Measurements from ENCODE around the gene NR4A2. TPM values are rescaled to one million over a fixed set of nuclear protein-coding genes. Genes with fewer than 3 reads are reported as not detected.

Gene NR4A2
- total and polyA plus RNA-seq, 2 experiments from 2014 or later, result 0.86 to 2.9 TPM

DNA sequence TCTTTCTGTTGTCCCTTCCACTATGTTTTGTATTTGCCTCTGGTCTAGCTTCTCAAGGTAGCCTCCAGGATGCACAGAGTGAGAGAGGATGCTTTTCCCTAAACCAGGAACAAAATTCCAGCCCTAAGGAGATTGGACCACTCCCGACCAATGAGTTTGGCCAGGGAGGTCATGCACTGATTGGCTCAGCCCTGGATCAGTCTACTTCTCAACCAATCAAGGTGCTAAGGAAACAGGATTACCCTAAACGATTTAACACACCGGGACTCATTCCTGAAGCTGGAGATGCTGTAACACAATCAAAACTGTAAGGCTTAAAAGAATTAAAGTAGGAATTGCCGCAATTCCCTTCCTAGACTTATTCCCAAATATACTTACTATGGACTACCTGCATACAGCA is 34.2 kb upstream of the NR4A2 start:
- WGBS, 2 experiments (ENCODE audit: low coverage in 1 of 2, low lambda C conversion rate in 2 of 2, missing lambda C conversion rate in 2 of 2), result 84 to 89% methylated on average over 4 of the region's 4 CpGs
- no peak for TF ChIP-seq EZH2phosphoT487 (IDR thresholded peaks at IDR 0.05; ENCODE audit: insufficient read depth, low read depth)
- no peak for TF ChIP-seq EZH2 (IDR thresholded peaks at IDR 0.05; ENCODE audit: insufficient read depth, poor library complexity, severe bottlenecking)
- DNase-seq, result no peak

GRCh38 chr2:156363141-156363540 is 30.6 kb upstream of the NR4A2 start:
- no peak overlapping the region for H3K9ac ChIP-seq
- no peaks in the 10 kb centered on the region for H3K27me3 ChIP-seq (replicated peaks; ENCODE audit: insufficient read depth)
- peaks cover 2% of the 10 kb centered on the region; the same call in 1 of the 2 replicates for H3F3A ChIP-seq (ENCODE audit: insufficient read depth)
- 0 out of 2 replicates have a peak, but pooled peaks cover 2% of the 10 kb centered on the region for H3K9me2 ChIP-seq (ENCODE audit: insufficient read depth)
- DNase-seq, result no peak
- no peaks in the 10 kb centered on the region for H3K36me3 ChIP-seq (ENCODE audit: low read depth)
- H3K79me2 ChIP-seq (ENCODE audit: insufficient read depth), result no peaks in the 10 kb centered on the region
- in situ Hi-C loops (cut with MboI), result no loop called here
- no peaks in the 10 kb centered on the region for H4K20me1 ChIP-seq (ENCODE audit: insufficient read depth)
- no peak overlapping the region for H3K4me2 ChIP-seq (ENCODE audit: unreplicated experiment)
- H3K4me1 ChIP-seq (ENCODE audit: insufficient read depth), result no peaks in the 10 kb centered on the region
- H3K27ac ChIP-seq, result no peak overlapping the region
- no peak overlapping the region for H3K4me3 ChIP-seq
- H3K9me3 ChIP-seq (ENCODE audit: low read depth), result no peaks in the 10 kb centered on the region
- H2AFZ ChIP-seq, result no peak overlapping the region
- no peak for TF ChIP-seq EZH2 (IDR thresholded peaks at IDR 0.05; ENCODE audit: insufficient read depth, poor library complexity, severe bottlenecking)
- no peak for TF ChIP-seq EZH2phosphoT487 (IDR thresholded peaks at IDR 0.05; ENCODE audit: insufficient read depth, low read depth)

More for the DNA sequence above, 34.2 kb upstream of the NR4A2 start:
- Histone ChIP-seq H4K20me1 (ENCODE audit: insufficient read depth) (no peaks in the 10 kb centered on the region), H3K9me3 (ENCODE audit: low read depth) (no peaks in the 10 kb centered on the region), H3K9me2 (ENCODE audit: insufficient read depth) (no peaks in the 10 kb centered on the region), H3K27me3 (replicated peaks; ENCODE audit: insufficient read depth) (no peaks in the 10 kb centered on the region), H3K36me3 (ENCODE audit: low read depth) (no peaks in the 10 kb centered on the region), H3F3A (ENCODE audit: insufficient read depth) (no peaks in the 10 kb centered on the region), H3K9ac (no peak overlapping the region), H3K4me1 (ENCODE audit: insufficient read depth) (no peaks in the 10 kb centered on the region), H3K27ac (no peak overlapping the region), H3K4me2 (ENCODE audit: unreplicated experiment) (no peak overlapping the region), H2AFZ (no peak overlapping the region), H3K4me3 (no peak overlapping the region), H3K79me2 (ENCODE audit: insufficient read depth) (no peaks in the 10 kb centered on the region)
- in situ Hi-C loops (cut with MboI), result no loop called here

DNA sequence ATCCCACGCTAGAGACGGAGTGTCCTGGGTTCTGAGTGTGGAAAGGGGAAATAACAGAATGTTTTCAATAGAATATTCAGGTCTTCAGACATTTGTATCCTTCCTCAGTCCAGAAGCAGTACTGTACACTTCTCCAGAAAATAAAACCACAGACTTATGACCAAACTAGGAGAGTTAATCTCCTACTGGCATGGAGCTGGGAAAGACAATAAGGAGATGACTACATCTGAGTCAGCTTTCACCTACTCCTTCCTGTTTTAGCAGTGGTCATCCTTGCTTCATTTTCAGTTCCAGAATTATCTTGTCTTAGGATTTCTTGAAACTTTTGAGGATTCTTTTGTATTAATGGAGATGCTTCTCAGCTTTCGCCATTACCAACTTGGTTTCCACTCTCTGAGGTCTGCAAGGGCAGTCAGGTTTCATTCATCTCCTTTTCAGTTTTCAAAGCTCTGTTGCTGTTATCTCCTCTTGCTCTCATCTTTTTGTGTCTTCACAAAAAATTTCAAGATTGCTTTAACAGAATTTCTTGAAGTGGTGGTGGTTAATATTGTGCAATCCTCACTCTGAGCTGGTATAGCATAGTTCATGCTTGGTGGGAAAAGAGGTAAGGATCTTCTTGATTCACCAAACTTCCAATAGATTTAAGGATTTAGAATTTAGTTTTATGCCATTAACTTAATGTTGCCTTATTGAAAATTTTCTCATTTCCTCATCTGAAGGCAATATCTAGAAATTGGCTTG is 23.7 kb upstream of the NR4A2 start:
- 82 to 87% methylated on average over 3 of the region's 3 CpGs for WGBS, 2 experiments (ENCODE audit: low coverage in 1 of 2, low lambda C conversion rate in 2 of 2, missing lambda C conversion rate in 2 of 2)

DNA sequence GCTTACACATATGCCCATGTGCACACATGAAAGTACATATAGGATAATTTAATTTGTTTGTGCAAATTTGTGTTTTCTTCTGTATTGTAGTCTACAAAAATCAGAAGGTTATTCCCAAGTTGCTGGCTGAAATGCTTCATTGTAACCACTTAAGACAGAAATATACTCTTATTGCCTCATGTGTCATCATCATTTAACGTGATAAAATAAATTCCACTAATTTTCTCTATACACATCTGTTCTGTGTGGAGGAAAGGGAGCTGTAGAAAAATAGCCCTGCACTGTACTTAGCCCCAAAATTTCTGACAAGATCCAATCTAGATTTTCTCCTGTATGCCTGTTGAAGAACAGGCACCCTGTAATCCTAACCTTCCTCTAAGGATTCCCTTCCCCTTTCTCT is 20.4 kb upstream of the NR4A2 start:
- H2AFZ ChIP-seq, result no peak overlapping the region
- peaks cover 18% of the 10 kb centered on the region for H3K4me1 ChIP-seq (ENCODE audit: insufficient read depth)
- no peaks in the 10 kb centered on the region for H3K9me3 ChIP-seq (ENCODE audit: low read depth)
- H3K27ac ChIP-seq, result no peak overlapping the region
- in situ Hi-C loops (cut with MboI), result no loop called here
- no peak overlapping the region for H3K4me2 ChIP-seq (ENCODE audit: unreplicated experiment)
- H3K9ac ChIP-seq, result no peak overlapping the region
- no peaks in the 10 kb centered on the region for H3K36me3 ChIP-seq (ENCODE audit: low read depth)
- DNase-seq, result no peak
- H3K9me2 ChIP-seq (ENCODE audit: insufficient read depth), result no peaks in the 10 kb centered on the region; the same call in 1 of the 2 replicates
- no peaks in the 10 kb centered on the region for H3K27me3 ChIP-seq (replicated peaks; ENCODE audit: insufficient read depth)
- H3K4me3 ChIP-seq, result no peak overlapping the region
- H4K20me1 ChIP-seq (ENCODE audit: insufficient read depth), result no peaks in the 10 kb centered on the region
- TF ChIP-seq EZH2 (IDR thresholded peaks at IDR 0.05; ENCODE audit: insufficient read depth, poor library complexity, severe bottlenecking), result no peak
- TF ChIP-seq EZH2phosphoT487 (IDR thresholded peaks at IDR 0.05; ENCODE audit: insufficient read depth, low read depth), result no peak
- no peaks in the 10 kb centered on the region for H3K79me2 ChIP-seq (ENCODE audit: insufficient read depth)
- 10 to 12% methylated on average over 1 of the region's 1 CpG for WGBS, 2 experiments (ENCODE audit: low coverage in 1 of 2, low lambda C conversion rate in 2 of 2, missing lambda C conversion rate in 2 of 2)
- H3F3A ChIP-seq (ENCODE audit: insufficient read depth), result peaks cover 29% of the 10 kb centered on the region

More for the DNA sequence above, 23.7 kb upstream of the NR4A2 start:
- H3K4me3 ChIP-seq, result peak overlapping the region; percentile 34; the same call in 1 of the 2 replicates
- H3K9ac ChIP-seq, result peak overlapping the region; percentile 55
- H3K79me2 ChIP-seq (ENCODE audit: insufficient read depth), result no peaks in the 10 kb centered on the region
- in situ Hi-C loops (cut with MboI), result no loop called here
- no peaks in the 10 kb centered on the region for H4K20me1 ChIP-seq (ENCODE audit: insufficient read depth)
- peak overlapping the region; percentile 85 for H3K27ac ChIP-seq
- TF ChIP-seq EZH2phosphoT487 (IDR thresholded peaks at IDR 0.05; ENCODE audit: insufficient read depth, low read depth) (no peak), EZH2 (IDR thresholded peaks at IDR 0.05; ENCODE audit: insufficient read depth, poor library complexity, severe bottlenecking) (no peak)
- peak; percentile 93 for DNase-seq
- peaks cover 3% of the 10 kb centered on the region; the same call in 1 of the 2 replicates for H3K9me2 ChIP-seq (ENCODE audit: insufficient read depth)
- no peaks in the 10 kb centered on the region for H3K27me3 ChIP-seq (replicated peaks; ENCODE audit: insufficient read depth)
- H2AFZ ChIP-seq, result peak overlapping the region; percentile 72
- peaks cover 34% of the 10 kb centered on the region for H3F3A ChIP-seq (ENCODE audit: insufficient read depth)
- H3K4me1 ChIP-seq (ENCODE audit: insufficient read depth), result peaks cover 18% of the 10 kb centered on the region
- H3K36me3 ChIP-seq (ENCODE audit: low read depth), result no peaks in the 10 kb centered on the region
- H3K4me2 ChIP-seq (ENCODE audit: unreplicated experiment), result peak overlapping the region; percentile 70
- H3K9me3 ChIP-seq (ENCODE audit: low read depth), result no peaks in the 10 kb centered on the region
